WTC11 (cell line): ENCODE results near the gene CYB561D2.

Experiments used
- CBFB ChIP-seq: sonication (generic); formaldehyde crosslinking; IDR thresholded peaks from 2 replicates; pipeline ENCODE4 v1.8.1; 2022; ENCODE audit warnings: mild to moderate bottlenecking, low read depth, missing genetic modification reagents
- CTCF ChIP-seq: fragments of 200-600 bp; IDR thresholded peaks from 2 replicates; pipeline ENCODE4 v1.8.0; 2022; ENCODE audit warnings: antibody characterized with exemption
- MXD4 ChIP-seq: fragments of 250-450 bp; sonication (Bioruptor Pico); IDR thresholded peaks from 2 replicates; pipeline ENCODE4 v1.8.0; 2021; ENCODE audit warnings: mild to moderate bottlenecking, moderate library complexity, borderline replicate concordance
- NR2C2 ChIP-seq: sonication (generic); formaldehyde crosslinking; IDR thresholded peaks from 2 replicates; pipeline ENCODE4 v1.8.0; 2022; ENCODE audit warnings: mild to moderate bottlenecking, missing genetic modification reagents
- ZMAT4 ChIP-seq: fragments of 250-450 bp; sonication (Bioruptor Pico); IDR thresholded peaks from 2 replicates; pipeline ENCODE4 v1.9.0; 2021; ENCODE audit warnings: mild to moderate bottlenecking

- TF ChIP-seq ZMAT4 (no peak), CBFB (no peak), MXD4 (CRISPR knock-in tag) (no peak), CTCF (no peak), NR2C2 (CRISPR knock-in tag) (no peak)
These were observed 25.0 kb upstream of the CYB561D2 start for GRCh38 chr3:50325497-50326181.
